HepG2 (cell line): ENCODE results near the gene CCL22. TPM values are rescaled to one million over a fixed set of nuclear protein-coding genes. Genes with fewer than 3 reads are reported as not detected.

Source experiments
- ARNT ChIP-seq: fragments of 450-650 bp; IDR thresholded peaks from 2 replicates; pipeline ENCODE4 v1.6.1; 2017
- ELK4 ChIP-seq: sonication (generic); formaldehyde crosslinking; IDR thresholded peaks from 2 replicates; pipeline ENCODE4 v1.9.0; 2021; ENCODE audit warnings: missing genetic modification reagents, borderline replicate concordance
- ETS1 ChIP-seq: sonication (generic); formaldehyde crosslinking; IDR thresholded peaks from 2 replicates; pipeline ENCODE4 v1.4.0; 2020; ENCODE audit warnings: missing genetic modification reagents
- IRF2 ChIP-seq: IDR thresholded peaks from 2 replicates; pipeline ENCODE4 v1.6.1; 2018; ENCODE audit warnings: missing genetic modification reagents, missing compliant biosample characterization
- MYPOP ChIP-seq: sonication (generic); formaldehyde crosslinking; IDR thresholded peaks from 2 replicates; pipeline ENCODE4 v1.8.1; 2023; ENCODE audit warnings: mild to moderate bottlenecking, moderate library complexity, missing genetic modification reagents
- PLSCR1 ChIP-seq: sonication (generic); formaldehyde crosslinking; IDR thresholded peaks from 2 replicates; pipeline ENCODE4 v1.5.0; 2020; ENCODE audit warnings: missing genetic modification reagents, mild to moderate bottlenecking, borderline replicate concordance
- SKI ChIP-seq: fragments of 450-650 bp; IDR thresholded peaks from one replicate; pipeline ENCODE4 v1.6.1; 2018; ENCODE audit warnings: mild to moderate bottlenecking; ENCODE audit not compliant: partially characterized antibody
- TBX3 ChIP-seq: fragments of 450-650 bp; IDR thresholded peaks from 2 replicates; pipeline ENCODE4 v1.6.1; 2017; ENCODE audit warnings: antibody characterized with exemption, mild to moderate bottlenecking, inconsistent platforms, borderline replicate concordance
- ZMYM2 ChIP-seq: sonication (generic); formaldehyde crosslinking; IDR thresholded peaks from 2 replicates; pipeline ENCODE4 v1.8.0; 2022; ENCODE audit warnings: mild to moderate bottlenecking, missing genetic modification reagents
- ZNF10 ChIP-seq: sonication (generic); formaldehyde crosslinking; IDR thresholded peaks from 2 replicates; pipeline ENCODE4 v1.4.0; 2020; ENCODE audit warnings: mild to moderate bottlenecking, low read depth, missing genetic modification reagents, borderline replicate concordance
- ZNF234 ChIP-seq: sonication (generic); formaldehyde crosslinking; conservative IDR thresholded peaks from 2 replicates; pipeline ENCODE4 v1.5.1; 2020; ENCODE audit warnings: mild to moderate bottlenecking, missing genetic modification reagents
- ZNF264 ChIP-seq: sonication (generic); formaldehyde crosslinking; IDR thresholded peaks from 2 replicates; pipeline ENCODE4 v1.4.0; 2020; ENCODE audit warnings: missing genetic modification reagents
- ZNF816 ChIP-seq: sonication (generic); formaldehyde crosslinking; IDR thresholded peaks from 2 replicates; pipeline ENCODE4 v1.8.0; 2022; ENCODE audit warnings: missing genetic modification reagents, mild to moderate bottlenecking, borderline replicate concordance
- ZSCAN20 ChIP-seq: sonication (generic); formaldehyde crosslinking; IDR thresholded peaks from 2 replicates; pipeline ENCODE4 v1.4.0; 2020; ENCODE audit warnings: missing genetic modification reagents, mild to moderate bottlenecking, borderline replicate concordance
- polyA plus RNA-seq, 8 experiments: library from polyadenylated mRNA; depleted of rRNA in 3 of 8; stranded (reverse) in 7 of 8; unstranded in 1 of 8; fragments of >200 nt; fragmentation: Illumina TruSeq in 4 of 8; extraction: Trizol in 4 of 8; gene quantifications; 2 replicates each; pipeline versions ENCODE4 v1.2.1 to v1.2.3, GENCODE V29; 2011 to 2016; ENCODE audit warnings: low read depth in 4 of 8, missing spikeins in 1 of 8, mixed read lengths in 1 of 8; ENCODE audit not compliant: insufficient read depth in 1 of 8
- total RNA-seq, 5 experiments: library from RNA; depleted of rRNA; stranded (reverse); fragments of >200 nt; fragmentation: Illumina TruSeq; extraction: Trizol; gene quantifications; 2 replicates each; pipeline ENCODE4 v1.2.3, GENCODE V29; 2016; ENCODE audit warnings: low read depth in 1 of 5
- TF ChIP-seq, protein P1 (sequence below): IDR thresholded peaks from 2 replicates; pipeline ENCODE4 v1.6.1; 2016; ENCODE audit warnings: missing genetic modification reagents, missing compliant biosample characterization
- TF ChIP-seq, protein P2 (sequence below): IDR thresholded peaks from 2 replicates; pipeline ENCODE4 v1.6.1; 2016; ENCODE audit warnings: mild to moderate bottlenecking, missing biosample characterization, missing genetic modification reagents
- TF ChIP-seq, protein P3 (sequence below): sonication (generic); formaldehyde crosslinking; IDR thresholded peaks from 2 replicates; pipeline ENCODE4 v1.4.0; 2020; ENCODE audit warnings: mild to moderate bottlenecking, missing genetic modification reagents

Gene CCL22
- total and polyA plus RNA-seq, 2 of the 13 experiments (the other 11 are each of a cell fraction or from before 2014, with no cell fraction given), result not detected

DNA sequence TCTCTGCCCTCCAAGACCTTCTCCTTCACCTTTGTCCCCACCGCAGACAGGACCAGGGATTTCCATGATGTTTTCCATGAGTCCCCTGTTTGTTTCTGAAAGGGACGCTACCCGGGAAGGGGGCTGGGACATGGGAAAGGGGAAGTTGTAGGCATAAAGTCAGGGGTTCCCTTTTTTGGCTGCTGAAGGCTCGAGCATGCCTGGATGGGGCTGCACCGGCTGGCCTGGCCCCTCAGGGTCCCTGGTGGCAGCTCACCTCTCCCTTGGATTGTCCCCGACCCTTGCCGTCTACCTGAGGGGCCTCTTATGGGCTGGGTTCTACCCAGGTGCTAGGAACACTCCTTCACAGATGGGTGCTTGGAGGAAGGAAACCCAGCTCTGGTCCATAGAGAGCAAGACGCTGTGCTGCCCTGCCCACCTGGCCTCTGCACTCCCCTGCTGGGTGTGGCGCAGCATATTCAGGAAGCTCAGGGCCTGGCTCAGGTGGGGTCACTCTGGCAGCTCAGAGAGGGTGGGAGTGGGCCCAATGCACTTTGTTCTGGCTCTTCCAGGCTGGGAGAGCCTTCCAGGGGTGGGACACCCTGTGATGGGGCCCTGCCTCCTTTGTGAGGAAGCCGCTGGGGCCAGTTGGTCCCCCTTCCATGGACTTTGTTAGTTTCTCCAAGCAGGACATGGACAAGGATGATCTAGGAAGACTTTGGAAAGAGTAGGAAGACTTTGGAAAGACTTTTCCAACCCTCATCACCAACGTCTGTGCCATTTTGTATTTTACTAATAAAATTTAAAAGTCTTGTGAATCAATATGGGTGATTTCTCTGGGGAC lies 25.9 kb downstream of the CCL22 start (continued):
- TF ChIP-seq ZNF10 (no peak), ZNF816 (CRISPR knock-in tag) (0 out of 2 replicates have a peak, but pooled peaks have one; percentile 47), PLSCR1 (CRISPR knock-in tag) (no peak), SKI (no peak), ARNT (no peak), ELK4 (CRISPR knock-in tag) (no peak), IRF2 (CRISPR knock-in tag) (no peak), ZSCAN20 (no peak), TBX3 (no peak), ZMYM2 (no peak), MYPOP (CRISPR knock-in tag) (no peak; the same call in 1 of the 2 replicates), ETS1 (no peak), ZNF234 (CRISPR knock-in tag) (no peak), ZNF264 (CRISPR knock-in tag) (no peak)
- TF ChIP-seq, protein P1, sequence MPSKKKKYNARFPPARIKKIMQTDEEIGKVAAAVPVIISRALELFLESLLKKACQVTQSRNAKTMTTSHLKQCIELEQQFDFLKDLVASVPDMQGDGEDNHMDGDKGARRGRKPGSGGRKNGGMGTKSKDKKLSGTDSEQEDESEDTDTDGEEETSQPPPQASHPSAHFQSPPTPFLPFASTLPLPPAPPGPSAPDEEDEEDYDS (CRISPR knock-in tag), result no peak; the same call in 1 of the 2 replicates
- TF ChIP-seq, protein P2, sequence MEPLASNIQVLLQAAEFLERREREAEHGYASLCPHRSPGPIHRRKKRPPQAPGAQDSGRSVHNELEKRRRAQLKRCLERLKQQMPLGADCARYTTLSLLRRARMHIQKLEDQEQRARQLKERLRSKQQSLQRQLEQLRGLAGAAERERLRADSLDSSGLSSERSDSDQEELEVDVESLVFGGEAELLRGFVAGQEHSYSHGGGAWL (CRISPR knock-in tag), result no peak
- TF ChIP-seq, protein P3, sequence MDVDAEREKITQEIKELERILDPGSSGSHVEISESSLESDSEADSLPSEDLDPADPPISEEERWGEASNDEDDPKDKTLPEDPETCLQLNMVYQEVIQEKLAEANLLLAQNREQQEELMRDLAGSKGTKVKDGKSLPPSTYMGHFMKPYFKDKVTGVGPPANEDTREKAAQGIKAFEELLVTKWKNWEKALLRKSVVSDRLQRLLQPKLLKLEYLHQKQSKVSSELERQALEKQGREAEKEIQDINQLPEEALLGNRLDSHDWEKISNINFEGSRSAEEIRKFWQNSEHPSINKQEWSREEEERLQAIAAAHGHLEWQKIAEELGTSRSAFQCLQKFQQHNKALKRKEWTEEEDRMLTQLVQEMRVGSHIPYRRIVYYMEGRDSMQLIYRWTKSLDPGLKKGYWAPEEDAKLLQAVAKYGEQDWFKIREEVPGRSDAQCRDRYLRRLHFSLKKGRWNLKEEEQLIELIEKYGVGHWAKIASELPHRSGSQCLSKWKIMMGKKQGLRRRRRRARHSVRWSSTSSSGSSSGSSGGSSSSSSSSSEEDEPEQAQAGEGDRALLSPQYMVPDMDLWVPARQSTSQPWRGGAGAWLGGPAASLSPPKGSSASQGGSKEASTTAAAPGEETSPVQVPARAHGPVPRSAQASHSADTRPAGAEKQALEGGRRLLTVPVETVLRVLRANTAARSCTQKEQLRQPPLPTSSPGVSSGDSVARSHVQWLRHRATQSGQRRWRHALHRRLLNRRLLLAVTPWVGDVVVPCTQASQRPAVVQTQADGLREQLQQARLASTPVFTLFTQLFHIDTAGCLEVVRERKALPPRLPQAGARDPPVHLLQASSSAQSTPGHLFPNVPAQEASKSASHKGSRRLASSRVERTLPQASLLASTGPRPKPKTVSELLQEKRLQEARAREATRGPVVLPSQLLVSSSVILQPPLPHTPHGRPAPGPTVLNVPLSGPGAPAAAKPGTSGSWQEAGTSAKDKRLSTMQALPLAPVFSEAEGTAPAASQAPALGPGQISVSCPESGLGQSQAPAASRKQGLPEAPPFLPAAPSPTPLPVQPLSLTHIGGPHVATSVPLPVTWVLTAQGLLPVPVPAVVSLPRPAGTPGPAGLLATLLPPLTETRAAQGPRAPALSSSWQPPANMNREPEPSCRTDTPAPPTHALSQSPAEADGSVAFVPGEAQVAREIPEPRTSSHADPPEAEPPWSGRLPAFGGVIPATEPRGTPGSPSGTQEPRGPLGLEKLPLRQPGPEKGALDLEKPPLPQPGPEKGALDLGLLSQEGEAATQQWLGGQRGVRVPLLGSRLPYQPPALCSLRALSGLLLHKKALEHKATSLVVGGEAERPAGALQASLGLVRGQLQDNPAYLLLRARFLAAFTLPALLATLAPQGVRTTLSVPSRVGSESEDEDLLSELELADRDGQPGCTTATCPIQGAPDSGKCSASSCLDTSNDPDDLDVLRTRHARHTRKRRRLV, result peak; percentile 83; the same call in 1 of the 2 replicates
